Measurements from ENCODE around the gene UCP3.

The UCP3 gene

DNA sequence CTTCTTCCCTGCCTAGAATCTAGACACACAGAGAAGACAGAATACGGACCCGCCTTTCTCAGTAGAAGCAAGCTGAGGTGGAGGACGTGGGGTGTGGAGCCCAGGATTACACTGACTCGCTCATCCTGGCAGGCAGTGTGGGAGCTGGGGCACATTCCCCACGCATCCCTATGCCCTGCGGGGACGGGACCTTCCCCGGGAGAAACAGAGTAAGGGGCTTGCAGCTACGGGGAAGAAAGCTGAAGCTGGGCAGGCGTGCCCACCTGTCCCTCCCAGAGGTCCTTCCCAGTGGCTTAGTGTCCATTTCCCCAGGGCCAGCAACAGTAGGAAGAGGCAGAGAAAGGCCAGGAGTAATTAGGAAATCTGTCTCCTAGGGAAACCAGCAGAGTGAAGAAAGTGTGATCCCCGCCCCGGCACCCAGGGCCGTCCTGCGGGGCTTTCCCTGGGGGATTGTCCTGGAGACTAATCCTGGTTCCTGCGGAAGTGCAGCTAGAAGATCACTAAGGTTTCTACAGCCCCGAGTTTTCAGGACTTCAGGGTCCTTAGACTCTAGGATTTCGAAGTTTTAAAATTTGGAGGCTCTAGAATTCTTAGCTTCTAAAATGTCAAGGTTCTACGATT lies 50.3 kb downstream of the UCP3 start:
- no peak for DNase-seq (ENCODE audit: low read depth)
- TF ChIP-seq CTCF (conservative IDR thresholded peaks at IDR 0.05; ENCODE audit: low read length), result no peak
- H3K4me3 ChIP-seq (ENCODE audit: low read length), result no peak overlapping the region

DNA sequence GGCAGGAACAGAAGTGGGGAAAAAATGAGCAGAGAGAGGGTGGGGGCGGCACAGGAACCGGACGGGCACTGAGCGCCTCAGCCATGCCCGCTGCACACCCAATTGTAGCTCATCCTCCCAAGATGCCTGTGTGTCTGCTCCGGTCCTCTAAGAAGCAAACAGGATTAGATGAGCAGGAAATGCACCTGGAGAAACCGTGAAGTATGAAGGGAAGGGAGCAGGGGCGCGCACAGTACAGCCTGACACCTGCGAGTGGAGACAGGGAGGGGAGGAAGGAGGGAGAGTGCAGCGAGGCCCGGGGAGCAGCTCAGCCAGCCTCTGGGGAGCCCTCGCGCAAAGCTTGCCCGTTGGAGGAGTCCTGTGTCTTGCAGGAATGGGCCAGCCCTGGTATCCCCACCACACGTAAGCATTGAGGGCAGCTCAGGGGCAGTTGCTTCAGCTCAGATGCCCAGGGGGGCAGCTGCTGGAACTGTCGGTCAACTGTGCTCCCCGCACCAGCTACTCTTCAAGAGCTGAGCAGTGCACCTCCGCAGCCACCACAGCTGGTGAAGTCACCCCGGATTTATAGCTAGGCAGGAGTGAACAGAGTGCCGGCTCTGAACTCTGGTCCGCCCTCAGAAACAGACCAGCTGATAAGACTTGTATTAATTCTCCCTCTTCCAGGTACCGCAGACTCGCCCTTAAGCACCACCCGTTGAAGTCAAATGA lies 51.1 kb downstream of the UCP3 start:
- no peak for DNase-seq (ENCODE audit: low read depth)
- H3K4me3 ChIP-seq (ENCODE audit: low read length), result no peak overlapping the region
- no peak for TF ChIP-seq CTCF (conservative IDR thresholded peaks at IDR 0.05; ENCODE audit: low read length)

- TF ChIP-seq CTCF (conservative IDR thresholded peaks at IDR 0.05; ENCODE audit: low read length), result no peak
- H3K4me3 ChIP-seq (ENCODE audit: low read length), result no peak overlapping the region
- no peak for DNase-seq (ENCODE audit: low read depth)
These were observed 51.8 kb downstream of the UCP3 start for GRCh38 chr11:73956876-73957653.

DNA sequence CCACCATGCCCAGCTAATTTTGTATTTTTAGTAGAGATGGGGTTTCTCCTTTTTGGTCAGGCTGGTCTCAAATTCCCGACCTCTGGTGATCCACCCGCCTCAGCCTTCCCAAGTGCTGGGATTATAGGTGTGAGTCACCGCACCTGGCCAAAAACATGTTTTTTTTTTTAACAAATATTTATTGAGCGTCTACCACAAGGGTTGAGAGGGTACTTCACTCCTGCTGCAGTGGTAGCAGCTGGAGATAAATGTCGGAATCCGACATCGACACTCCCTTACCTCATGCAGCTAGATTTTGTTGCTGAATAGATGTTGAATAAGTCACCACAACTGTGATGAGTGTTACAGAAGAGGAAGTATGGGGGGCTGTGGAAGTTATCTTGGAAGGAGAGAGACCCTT lies 57.1 kb downstream of the UCP3 start:
- DNase-seq (ENCODE audit: low read depth), result no peak
- H3K4me3 ChIP-seq (ENCODE audit: low read length), result no peak overlapping the region
- TF ChIP-seq CTCF (conservative IDR thresholded peaks at IDR 0.05; ENCODE audit: low read length), result no peak

DNA sequence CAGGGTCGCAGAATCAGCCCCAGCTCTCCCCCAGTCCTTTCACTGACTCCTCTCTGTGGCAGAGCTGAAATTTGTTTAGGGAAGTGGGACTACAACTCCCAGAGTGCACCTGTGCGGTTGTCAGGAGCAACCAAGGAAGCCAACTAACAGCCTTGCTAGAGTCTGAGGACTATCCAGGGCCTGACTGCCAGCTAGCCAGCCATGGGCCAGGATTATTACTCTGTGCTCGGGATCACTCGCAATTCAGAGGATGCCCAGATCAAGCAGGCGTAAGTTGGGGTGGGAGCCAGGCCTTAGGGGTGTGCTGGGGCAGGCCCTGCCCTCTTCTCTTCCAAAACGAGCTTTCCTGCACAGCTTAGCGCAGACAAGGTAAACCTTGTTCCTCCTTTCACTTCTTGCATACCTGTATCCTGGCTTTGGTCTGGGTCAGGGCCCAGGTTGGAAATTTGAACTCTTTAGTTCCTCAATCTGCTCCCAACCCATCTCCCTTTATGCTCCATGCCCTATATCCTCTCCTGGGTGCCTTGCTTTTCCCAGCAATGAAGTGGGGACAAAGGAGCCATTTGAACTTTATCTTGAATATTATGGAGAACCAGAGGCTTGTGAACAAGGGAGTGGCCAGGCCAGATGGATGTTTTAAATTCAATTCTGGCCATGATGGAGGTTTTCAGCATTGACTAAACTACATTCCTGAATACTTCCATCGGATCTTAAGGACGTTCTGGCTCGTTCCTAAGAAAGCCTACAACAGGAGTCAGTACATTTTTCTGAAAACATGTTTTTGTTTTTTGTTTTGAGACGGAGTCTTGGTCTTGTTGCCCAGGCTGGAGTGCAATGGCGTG lies 57.8 kb downstream of the UCP3 start, which contains the start of gene DNAJB13:
Gene DNAJB13, plus strand, starts transcription at position 158 of the 842 bp plus-strand sequence. Its CDS starts 44 bp downstream, at position 202.
- no peak within 1 kb of the TSS for H3K4me3 ChIP-seq (ENCODE audit: low read length)
- DNase-seq (ENCODE audit: low read depth), result peak; percentile 25
- no peak for TF ChIP-seq CTCF (conservative IDR thresholded peaks at IDR 0.05; ENCODE audit: low read length)
